ENCODE results near the gene NCR2. TPM values are rescaled to one million over a fixed set of nuclear protein-coding genes. Genes with fewer than 3 reads are reported as not detected.

Gene NCR2
- total RNA-seq, 1 experiment from 2014 or later = not detected

- Mint-ChIP-seq H3K27me3 (ENCODE audit: insufficient read depth, unreplicated experiment) (peaks cover 83% of the 10 kb centered on the region), H3K4me3 (ENCODE audit: unreplicated experiment) (no peak overlapping the region), H3K4me1 (ENCODE audit: insufficient read depth, unreplicated experiment) (peaks cover 6% of the 10 kb centered on the region), H3K27ac (ENCODE audit: low read depth, unreplicated experiment) (no peak overlapping the region), H3K9me3 (ENCODE audit: unreplicated experiment) (no peaks in the 10 kb centered on the region), H3K36me3 (ENCODE audit: insufficient read depth, unreplicated experiment) (no peaks in the 10 kb centered on the region)
- BruUV-seq (replicated peaks) = no TSS peak
- ChIA-PET POLR2A (no interaction called here), CTCF (interaction anchor here (0.6 to 2.2 kb wide), 3 partner anchors 12 to 33 kb away, joined by 3 to 9 read pairs (median 3); no protein-coding TSS in a partner anchor)
- peak; percentile 20 for DNase-seq (ENCODE audit: unreplicated experiment)
- intact Hi-C loops (cut with micrococcal nuclease) = no loop called here
- no peak for TF ChIP-seq CTCF (IDR thresholded peaks at IDR 0.05; ENCODE audit: unreplicated experiment)
These were observed 17.0 kb downstream of the NCR2 start for GRCh38 chr6:41352396-41352795.

DNA sequence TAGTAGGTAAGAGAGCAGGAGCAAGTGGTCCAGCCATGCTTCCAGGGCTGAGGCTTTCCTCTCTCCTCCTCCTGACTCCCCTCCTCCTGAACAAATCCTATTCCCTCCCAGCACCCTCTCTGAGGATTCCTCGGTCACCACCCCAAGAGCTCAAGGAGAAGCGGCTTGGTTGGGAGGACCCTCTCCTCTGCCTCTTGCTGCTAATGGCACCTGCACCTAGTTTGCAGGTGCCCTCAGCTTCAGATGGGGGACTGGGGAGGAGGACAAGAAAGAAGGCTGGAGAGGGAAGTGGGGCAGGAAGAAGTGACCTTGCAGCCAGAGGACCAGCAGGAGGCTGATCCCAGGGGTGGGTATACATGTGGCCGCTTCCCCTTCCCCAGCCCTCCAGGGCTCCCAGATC, 17.5 kb downstream of the NCR2 start:
- intact Hi-C loops (cut with micrococcal nuclease) = no loop called here
- POLR2A ChIA-PET = no interaction called here
- CTCF ChIA-PET = interaction anchor here (1.0 to 2.2 kb wide), 2 partner anchors 15 to 33 kb away, joined by 3 to 9 read pairs; no protein-coding TSS in a partner anchor
- BruUV-seq (replicated peaks) = no TSS peak
- Mint-ChIP-seq H3K27ac (ENCODE audit: low read depth, unreplicated experiment) (no peak overlapping the region), H3K27me3 (ENCODE audit: insufficient read depth, unreplicated experiment) (peaks cover 79% of the 10 kb centered on the region), H3K4me3 (ENCODE audit: unreplicated experiment) (no peak overlapping the region), H3K4me1 (ENCODE audit: insufficient read depth, unreplicated experiment) (peaks cover 6% of the 10 kb centered on the region), H3K36me3 (ENCODE audit: insufficient read depth, unreplicated experiment) (no peaks in the 10 kb centered on the region), H3K9me3 (ENCODE audit: unreplicated experiment) (no peaks in the 10 kb centered on the region)
- no peak for DNase-seq (ENCODE audit: unreplicated experiment)
- no peak for TF ChIP-seq CTCF (IDR thresholded peaks at IDR 0.05; ENCODE audit: unreplicated experiment)

DNA sequence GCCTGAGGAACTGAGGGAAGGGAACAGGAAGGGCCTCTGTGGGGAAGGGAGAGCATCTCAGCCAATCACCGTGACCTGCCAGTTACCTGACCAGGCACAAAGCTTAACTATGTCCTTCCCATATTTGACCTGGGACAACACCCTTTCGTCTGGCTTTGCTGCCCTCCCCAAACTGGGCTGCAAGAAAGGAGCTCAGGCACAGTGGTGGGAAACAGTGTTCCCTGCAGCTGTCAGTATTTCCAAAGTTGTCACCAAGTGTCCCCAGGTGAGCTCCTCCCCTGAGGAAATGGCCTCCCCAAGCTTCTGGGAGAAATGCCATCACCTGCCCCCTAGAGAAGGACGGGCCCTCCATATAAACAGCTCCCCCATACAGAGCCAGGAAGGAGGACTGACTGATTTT, 17.9 kb downstream of the NCR2 start:
- POLR2A ChIA-PET = no interaction called here
- Mint-ChIP-seq H3K4me3 (ENCODE audit: unreplicated experiment) (no peak overlapping the region), H3K36me3 (ENCODE audit: insufficient read depth, unreplicated experiment) (no peaks in the 10 kb centered on the region), H3K27ac (ENCODE audit: low read depth, unreplicated experiment) (no peak overlapping the region), H3K27me3 (ENCODE audit: insufficient read depth, unreplicated experiment) (peaks cover 79% of the 10 kb centered on the region), H3K4me1 (ENCODE audit: insufficient read depth, unreplicated experiment) (peaks cover 6% of the 10 kb centered on the region), H3K9me3 (ENCODE audit: unreplicated experiment) (no peaks in the 10 kb centered on the region)
- TF ChIP-seq CTCF (IDR thresholded peaks at IDR 0.05; ENCODE audit: unreplicated experiment) = no peak
- no peak for DNase-seq (ENCODE audit: unreplicated experiment)
- intact Hi-C loops (cut with micrococcal nuclease) = no loop called here
- CTCF ChIA-PET = interaction anchor here (1.0 to 2.2 kb wide), 2 partner anchors 15 to 34 kb away, joined by 3 to 9 read pairs; no protein-coding TSS in a partner anchor
- BruUV-seq (replicated peaks) = no TSS peak

DNA sequence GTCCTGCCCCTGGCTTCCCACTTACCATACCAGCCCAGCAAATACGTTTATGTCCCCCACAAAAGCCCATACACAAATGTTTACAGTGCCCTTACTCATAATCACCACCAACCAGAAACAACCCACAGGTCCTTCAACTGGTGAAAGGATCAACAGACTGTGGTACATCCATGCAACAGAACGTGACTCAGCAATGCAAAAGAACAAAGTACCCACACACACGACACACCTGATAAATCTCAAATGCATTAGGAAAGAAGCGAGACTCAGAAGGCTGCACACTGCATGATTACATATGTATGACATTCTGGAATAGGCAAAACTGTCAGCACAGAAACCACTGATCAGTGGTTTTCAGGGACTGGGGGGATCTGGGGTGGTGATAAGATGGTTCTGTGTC, 20.5 kb downstream of the NCR2 start:
- no peak for DNase-seq (ENCODE audit: unreplicated experiment)
- Mint-ChIP-seq H3K27me3 (ENCODE audit: insufficient read depth, unreplicated experiment) (peaks cover 81% of the 10 kb centered on the region), H3K9me3 (ENCODE audit: unreplicated experiment) (peaks cover 12% of the 10 kb centered on the region), H3K36me3 (ENCODE audit: insufficient read depth, unreplicated experiment) (no peaks in the 10 kb centered on the region), H3K4me1 (ENCODE audit: insufficient read depth, unreplicated experiment) (peaks cover 6% of the 10 kb centered on the region), H3K27ac (ENCODE audit: low read depth, unreplicated experiment) (no peak overlapping the region), H3K4me3 (ENCODE audit: unreplicated experiment) (no peak overlapping the region)
- intact Hi-C loops (cut with micrococcal nuclease) = no loop called here
- no peak for TF ChIP-seq CTCF (IDR thresholded peaks at IDR 0.05; ENCODE audit: unreplicated experiment)
- BruUV-seq (replicated peaks) = no TSS peak
- ChIA-PET POLR2A (no interaction called here), CTCF (interaction anchor here (0.6 kb wide), 1 partner anchor 26 kb away, joined by 3 read pairs; no protein-coding TSS in a partner anchor)

Measured in MCF 10A (cell line).